HEK293 (cell line): ENCODE results near the gene HM13.

ENCODE experiments used
- EGR2 ChIP-seq: fragments of 450-650 bp; formaldehyde crosslinking; IDR thresholded peaks from 2 replicates; pipeline ENCODE4 v1.5.1; 2016; ENCODE audit warnings: low read depth, missing biosample characterization, missing genetic modification characterization
- GLIS1 ChIP-seq: fragments of 450-650 bp; formaldehyde crosslinking; IDR thresholded peaks from 2 replicates; pipeline ENCODE4 v1.5.1; 2016; ENCODE audit warnings: missing biosample characterization, missing genetic modification characterization
- KLF1 ChIP-seq: fragments of 450-650 bp; formaldehyde crosslinking; IDR thresholded peaks from 2 replicates; pipeline ENCODE4 v1.5.1; 2016; ENCODE audit warnings: missing biosample characterization, missing genetic modification characterization
- KLF7 ChIP-seq: fragments of 450-650 bp; formaldehyde crosslinking; IDR thresholded peaks from 2 replicates; pipeline ENCODE4 v1.5.1; 2016; ENCODE audit warnings: missing biosample characterization, missing genetic modification characterization, borderline replicate concordance
- RBAK ChIP-seq: fragments of 450-650 bp; formaldehyde crosslinking; IDR thresholded peaks from 2 replicates; pipeline ENCODE4 v1.5.1; 2016; ENCODE audit warnings: missing biosample characterization, missing genetic modification characterization
- SALL2 ChIP-seq: fragments of 450-650 bp; formaldehyde crosslinking; IDR thresholded peaks from 2 replicates; pipeline ENCODE4 v1.5.0; 2017; ENCODE audit warnings: missing biosample characterization, mild to moderate bottlenecking, missing genetic modification characterization, borderline replicate concordance
- SCRT1 ChIP-seq: fragments of 450-650 bp; formaldehyde crosslinking; IDR thresholded peaks from 2 replicates; pipeline ENCODE4 v1.5.1; 2016; ENCODE audit warnings: missing biosample characterization, missing genetic modification characterization, borderline replicate concordance
- SETDB1 ChIP-seq: IDR thresholded peaks from one replicate; pipeline ENCODE4 v1.6.1; 2017; ENCODE audit warnings: mild to moderate bottlenecking, low read length, moderate library complexity, mixed read lengths; ENCODE audit not compliant: insufficient read length
- SP3 ChIP-seq: fragments of 450-650 bp; formaldehyde crosslinking; IDR thresholded peaks from 2 replicates; pipeline ENCODE4 v1.5.1; 2016; ENCODE audit warnings: missing biosample characterization, missing genetic modification characterization
- YY2 ChIP-seq: fragments of 450-650 bp; formaldehyde crosslinking; IDR thresholded peaks from 2 replicates; pipeline ENCODE4 v1.5.1; 2016; ENCODE audit warnings: missing biosample characterization, missing genetic modification characterization
- ZBTB7A ChIP-seq: fragments of 450-650 bp; formaldehyde crosslinking; IDR thresholded peaks from 2 replicates; pipeline ENCODE4 v1.5.1; 2016; ENCODE audit warnings: low read depth, missing biosample characterization, missing genetic modification characterization
- ZFP3 ChIP-seq: fragments of 450-650 bp; formaldehyde crosslinking; IDR thresholded peaks from 2 replicates; pipeline ENCODE4 v1.5.1; 2016; ENCODE audit warnings: low read depth, missing biosample characterization, missing genetic modification characterization
- ZFP37 ChIP-seq: fragments of 450-650 bp; formaldehyde crosslinking; IDR thresholded peaks from 2 replicates; pipeline ENCODE4 v1.5.1; 2016; ENCODE audit warnings: missing biosample characterization, missing genetic modification characterization
- ZFP69B ChIP-seq: fragments of 450-650 bp; formaldehyde crosslinking; IDR thresholded peaks from 2 replicates; pipeline ENCODE4 v1.5.1; 2016; ENCODE audit warnings: missing biosample characterization, missing genetic modification characterization
- ZIC2 ChIP-seq: fragments of 450-650 bp; formaldehyde crosslinking; IDR thresholded peaks from 2 replicates; pipeline ENCODE4 v1.5.1; 2016; ENCODE audit warnings: missing biosample characterization, missing genetic modification characterization
- ZNF132 ChIP-seq: fragments of 450-650 bp; formaldehyde crosslinking; IDR thresholded peaks from 2 replicates; pipeline ENCODE4 v1.5.1; 2017; ENCODE audit warnings: missing biosample characterization, missing genetic modification characterization, borderline replicate concordance
- ZNF174 ChIP-seq: fragments of 450-650 bp; formaldehyde crosslinking; IDR thresholded peaks from 2 replicates; pipeline ENCODE4 v1.5.0; 2017; ENCODE audit warnings: missing biosample characterization, mild to moderate bottlenecking, missing genetic modification characterization
- ZNF24 ChIP-seq: fragments of 450-650 bp; formaldehyde crosslinking; IDR thresholded peaks from 2 replicates; pipeline ENCODE4 v1.5.1; 2016; ENCODE audit warnings: missing biosample characterization, missing genetic modification characterization
- ZNF366 ChIP-seq: fragments of 450-650 bp; formaldehyde crosslinking; conservative IDR thresholded peaks from 2 replicates; pipeline ENCODE4 v1.5.1; 2016; ENCODE audit warnings: missing biosample characterization, missing genetic modification characterization
- ZNF404 ChIP-seq: fragments of 450-650 bp; formaldehyde crosslinking; IDR thresholded peaks from 2 replicates; pipeline ENCODE4 v1.5.1; 2017; ENCODE audit warnings: missing biosample characterization, missing genetic modification characterization
- ZNF426 ChIP-seq: fragments of 450-650 bp; formaldehyde crosslinking; IDR thresholded peaks from 2 replicates; pipeline ENCODE4 v1.5.1; 2017; ENCODE audit warnings: missing biosample characterization, missing genetic modification characterization, mild to moderate bottlenecking, inconsistent platforms, moderate library complexity
- ZNF530 ChIP-seq: fragments of 450-650 bp; formaldehyde crosslinking; IDR thresholded peaks from 2 replicates; pipeline ENCODE4 v1.5.1; 2016; ENCODE audit warnings: low read depth, missing biosample characterization, missing genetic modification characterization
- ZNF600 ChIP-seq: fragments of 450-650 bp; formaldehyde crosslinking; IDR thresholded peaks from 2 replicates; pipeline ENCODE4 v1.5.1; 2016; ENCODE audit warnings: missing biosample characterization, missing genetic modification characterization
- ZNF610 ChIP-seq: fragments of 450-650 bp; formaldehyde crosslinking; IDR thresholded peaks from 2 replicates; pipeline ENCODE4 v1.5.1; 2016; ENCODE audit warnings: missing biosample characterization, missing genetic modification characterization, borderline replicate concordance
- ZNF76 ChIP-seq: fragments of 450-650 bp; formaldehyde crosslinking; IDR thresholded peaks from 2 replicates; pipeline ENCODE4; 2016; ENCODE audit warnings: low read depth, missing biosample characterization, missing genetic modification characterization, borderline replicate concordance
- ZNF776 ChIP-seq: fragments of 450-650 bp; formaldehyde crosslinking; IDR thresholded peaks from 2 replicates; pipeline ENCODE4 v1.5.0; 2017; ENCODE audit warnings: missing biosample characterization, missing genetic modification characterization, borderline replicate concordance
- TF ChIP-seq, protein P1 (sequence below): fragments of 450-650 bp; formaldehyde crosslinking; IDR thresholded peaks from 2 replicates; pipeline ENCODE4 v1.5.1; 2016; ENCODE audit warnings: missing biosample characterization, missing genetic modification characterization
- TF ChIP-seq, protein P2 (sequence below): fragments of 450-650 bp; formaldehyde crosslinking; IDR thresholded peaks from 2 replicates; pipeline ENCODE4 v1.5.1; 2016; ENCODE audit warnings: missing biosample characterization, missing genetic modification characterization, low read depth
- TF ChIP-seq, protein P3 (sequence below): fragments of 450-650 bp; formaldehyde crosslinking; IDR thresholded peaks from 2 replicates; pipeline ENCODE4 v1.5.1; 2016; ENCODE audit warnings: missing biosample characterization, missing genetic modification characterization
- TF ChIP-seq, protein P4 (sequence below): fragments of 450-650 bp; formaldehyde crosslinking; IDR thresholded peaks from 2 replicates; pipeline ENCODE4 v1.5.1; 2017; ENCODE audit warnings: missing biosample characterization, mild to moderate bottlenecking, missing genetic modification characterization, moderate library complexity
- TF ChIP-seq, protein P5 (sequence below): fragments of 450-650 bp; formaldehyde crosslinking; IDR thresholded peaks from 2 replicates; pipeline ENCODE4 v1.5.1; 2016; ENCODE audit warnings: missing biosample characterization, missing genetic modification characterization

The HM13 gene

DNA sequence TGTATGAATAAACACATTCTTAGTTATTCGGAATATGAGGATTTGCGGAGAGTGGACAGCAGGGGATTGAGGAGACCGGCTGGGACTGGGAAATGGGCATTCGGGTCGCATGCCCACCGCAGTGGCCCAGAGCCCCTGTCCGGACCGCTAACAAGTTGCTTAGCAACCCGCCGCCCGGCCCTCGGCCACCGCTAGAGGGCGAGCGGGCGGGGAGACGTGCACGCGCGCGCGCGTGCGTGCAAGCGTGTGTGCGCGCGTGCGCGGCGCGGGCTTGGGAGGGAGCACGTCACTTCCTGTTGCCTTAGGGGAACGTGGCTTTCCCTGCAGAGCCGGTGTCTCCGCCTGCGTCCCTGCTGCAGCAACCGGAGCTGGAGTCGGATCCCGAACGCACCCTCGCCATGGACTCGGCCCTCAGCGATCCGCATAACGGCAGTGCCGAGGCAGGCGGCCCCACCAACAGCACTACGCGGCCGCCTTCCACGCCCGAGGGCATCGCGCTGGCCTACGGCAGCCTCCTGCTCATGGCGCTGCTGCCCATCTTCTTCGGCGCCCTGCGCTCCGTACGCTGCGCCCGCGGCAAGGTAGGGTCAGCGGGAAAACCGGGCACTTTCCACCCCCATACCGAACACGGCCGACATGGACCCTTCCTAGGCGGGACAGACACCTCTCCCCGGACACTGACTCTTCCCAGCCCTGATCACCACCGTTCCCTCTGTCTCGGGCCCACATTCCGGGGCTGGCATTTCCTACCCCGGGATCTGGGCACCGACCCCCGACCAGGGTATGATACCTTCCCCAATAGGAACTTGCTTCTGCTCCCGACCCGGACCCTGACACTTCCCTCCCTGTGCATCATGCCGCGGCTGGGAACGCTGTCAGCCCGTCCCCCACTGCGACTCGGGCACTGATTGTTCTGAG is at the start of gene HM13 (continued):
- TF ChIP-seq, protein P1, sequence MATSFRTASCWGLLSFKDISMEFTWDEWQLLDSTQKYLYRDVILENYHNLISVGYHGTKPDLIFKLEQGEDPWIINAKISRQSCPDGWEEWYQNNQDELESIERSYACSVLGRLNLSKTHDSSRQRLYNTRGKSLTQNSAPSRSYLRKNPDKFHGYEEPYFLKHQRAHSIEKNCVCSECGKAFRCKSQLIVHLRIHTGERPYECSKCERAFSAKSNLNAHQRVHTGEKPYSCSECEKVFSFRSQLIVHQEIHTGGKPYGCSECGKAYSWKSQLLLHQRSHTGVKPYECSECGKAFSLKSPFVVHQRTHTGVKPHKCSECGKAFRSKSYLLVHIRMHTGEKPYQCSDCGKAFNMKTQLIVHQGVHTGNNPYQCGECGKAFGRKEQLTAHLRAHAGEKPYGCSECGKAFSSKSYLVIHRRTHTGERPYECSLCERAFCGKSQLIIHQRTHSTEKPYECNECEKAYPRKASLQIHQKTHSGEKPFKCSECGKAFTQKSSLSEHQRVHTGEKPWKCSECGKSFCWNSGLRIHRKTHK (tag by site-specific recombination) = no peak
- peak; percentile 48; the same call in 1 of the 2 replicates for TF ChIP-seq ZFP69B
- no peak for TF ChIP-seq ZNF366 (tag by site-specific recombination)
- TF ChIP-seq ZNF174 (tag by site-specific recombination) = no peak
- TF ChIP-seq RBAK = no peak
- TF ChIP-seq, protein P2, sequence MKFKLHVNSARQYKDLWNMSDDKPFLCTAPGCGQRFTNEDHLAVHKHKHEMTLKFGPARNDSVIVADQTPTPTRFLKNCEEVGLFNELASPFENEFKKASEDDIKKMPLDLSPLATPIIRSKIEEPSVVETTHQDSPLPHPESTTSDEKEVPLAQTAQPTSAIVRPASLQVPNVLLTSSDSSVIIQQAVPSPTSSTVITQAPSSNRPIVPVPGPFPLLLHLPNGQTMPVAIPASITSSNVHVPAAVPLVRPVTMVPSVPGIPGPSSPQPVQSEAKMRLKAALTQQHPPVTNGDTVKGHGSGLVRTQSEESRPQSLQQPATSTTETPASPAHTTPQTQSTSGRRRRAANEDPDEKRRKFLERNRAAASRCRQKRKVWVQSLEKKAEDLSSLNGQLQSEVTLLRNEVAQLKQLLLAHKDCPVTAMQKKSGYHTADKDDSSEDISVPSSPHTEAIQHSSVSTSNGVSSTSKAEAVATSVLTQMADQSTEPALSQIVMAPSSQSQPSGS = no peak
- no peak for TF ChIP-seq ZNF404 (tag by site-specific recombination)
- no peak for TF ChIP-seq SETDB1
- TF ChIP-seq, protein P3, sequence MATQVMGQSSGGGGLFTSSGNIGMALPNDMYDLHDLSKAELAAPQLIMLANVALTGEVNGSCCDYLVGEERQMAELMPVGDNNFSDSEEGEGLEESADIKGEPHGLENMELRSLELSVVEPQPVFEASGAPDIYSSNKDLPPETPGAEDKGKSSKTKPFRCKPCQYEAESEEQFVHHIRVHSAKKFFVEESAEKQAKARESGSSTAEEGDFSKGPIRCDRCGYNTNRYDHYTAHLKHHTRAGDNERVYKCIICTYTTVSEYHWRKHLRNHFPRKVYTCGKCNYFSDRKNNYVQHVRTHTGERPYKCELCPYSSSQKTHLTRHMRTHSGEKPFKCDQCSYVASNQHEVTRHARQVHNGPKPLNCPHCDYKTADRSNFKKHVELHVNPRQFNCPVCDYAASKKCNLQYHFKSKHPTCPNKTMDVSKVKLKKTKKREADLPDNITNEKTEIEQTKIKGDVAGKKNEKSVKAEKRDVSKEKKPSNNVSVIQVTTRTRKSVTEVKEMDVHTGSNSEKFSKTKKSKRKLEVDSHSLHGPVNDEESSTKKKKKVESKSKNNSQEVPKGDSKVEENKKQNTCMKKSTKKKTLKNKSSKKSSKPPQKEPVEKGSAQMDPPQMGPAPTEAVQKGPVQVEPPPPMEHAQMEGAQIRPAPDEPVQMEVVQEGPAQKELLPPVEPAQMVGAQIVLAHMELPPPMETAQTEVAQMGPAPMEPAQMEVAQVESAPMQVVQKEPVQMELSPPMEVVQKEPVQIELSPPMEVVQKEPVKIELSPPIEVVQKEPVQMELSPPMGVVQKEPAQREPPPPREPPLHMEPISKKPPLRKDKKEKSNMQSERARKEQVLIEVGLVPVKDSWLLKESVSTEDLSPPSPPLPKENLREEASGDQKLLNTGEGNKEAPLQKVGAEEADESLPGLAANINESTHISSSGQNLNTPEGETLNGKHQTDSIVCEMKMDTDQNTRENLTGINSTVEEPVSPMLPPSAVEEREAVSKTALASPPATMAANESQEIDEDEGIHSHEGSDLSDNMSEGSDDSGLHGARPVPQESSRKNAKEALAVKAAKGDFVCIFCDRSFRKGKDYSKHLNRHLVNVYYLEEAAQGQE = no peak
- TF ChIP-seq ZNF426 (tag by site-specific recombination) = no peak
- 0 out of 2 replicates have a peak, but pooled peaks have one; percentile 30 for TF ChIP-seq ZBTB7A (tag by site-specific recombination)
- no peak for TF ChIP-seq SP3 (tag by site-specific recombination)
- no peak for TF ChIP-seq ZFP3 (tag by site-specific recombination)
- TF ChIP-seq EGR2 = no peak
- TF ChIP-seq KLF1 (tag by site-specific recombination) = peak; percentile 95
- TF ChIP-seq SCRT1 (tag by site-specific recombination) = no peak
- TF ChIP-seq, protein P4, sequence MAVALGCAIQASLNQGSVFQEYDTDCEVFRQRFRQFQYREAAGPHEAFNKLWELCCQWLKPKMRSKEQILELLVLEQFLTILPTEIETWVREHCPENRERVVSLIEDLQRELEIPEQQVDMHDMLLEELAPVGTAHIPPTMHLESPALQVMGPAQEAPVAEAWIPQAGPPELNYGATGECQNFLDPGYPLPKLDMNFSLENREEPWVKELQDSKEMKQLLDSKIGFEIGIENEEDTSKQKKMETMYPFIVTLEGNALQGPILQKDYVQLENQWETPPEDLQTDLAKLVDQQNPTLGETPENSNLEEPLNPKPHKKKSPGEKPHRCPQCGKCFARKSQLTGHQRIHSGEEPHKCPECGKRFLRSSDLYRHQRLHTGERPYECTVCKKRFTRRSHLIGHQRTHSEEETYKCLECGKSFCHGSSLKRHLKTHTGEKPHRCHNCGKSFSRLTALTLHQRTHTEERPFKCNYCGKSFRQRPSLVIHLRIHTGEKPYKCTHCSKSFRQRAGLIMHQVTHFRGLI (tag by site-specific recombination) = no peak; the same call in 1 of the 2 replicates
- peak; percentile 80 for TF ChIP-seq ZFP37 (tag by site-specific recombination)
- no peak for TF ChIP-seq ZNF610 (tag by site-specific recombination)
- peak; percentile 94 for TF ChIP-seq KLF7
- TF ChIP-seq ZNF776 = no peak
- peak; percentile 100 for TF ChIP-seq ZNF600
- TF ChIP-seq ZNF530 (tag by site-specific recombination) = no peak
- TF ChIP-seq YY2 (tag by site-specific recombination) = peak; percentile 71; the same call in 1 of the 2 replicates
- TF ChIP-seq ZNF132 (tag by site-specific recombination) = no peak
- TF ChIP-seq, protein P5, sequence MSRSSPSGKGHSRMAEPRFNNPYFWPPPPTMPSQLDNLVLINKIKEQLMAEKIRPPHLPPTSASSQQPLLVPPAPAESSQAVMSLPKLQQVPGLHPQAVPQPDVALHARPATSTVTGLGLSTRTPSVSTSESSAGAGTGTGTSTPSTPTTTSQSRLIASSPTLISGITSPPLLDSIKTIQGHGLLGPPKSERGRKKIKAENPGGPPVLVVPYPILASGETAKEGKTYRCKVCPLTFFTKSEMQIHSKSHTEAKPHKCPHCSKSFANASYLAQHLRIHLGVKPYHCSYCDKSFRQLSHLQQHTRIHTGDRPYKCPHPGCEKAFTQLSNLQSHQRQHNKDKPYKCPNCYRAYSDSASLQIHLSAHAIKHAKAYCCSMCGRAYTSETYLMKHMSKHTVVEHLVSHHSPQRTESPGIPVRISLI (tag by site-specific recombination) = no peak
- TF ChIP-seq SALL2 = no peak
- TF ChIP-seq GLIS1 (tag by site-specific recombination) = peak; percentile 46; the same call in 1 of the 2 replicates
- no peak for TF ChIP-seq ZIC2 (tag by site-specific recombination)
- TF ChIP-seq ZNF76 (tag by site-specific recombination) = peak; percentile 68; the same call in 1 of the 2 replicates
- no peak; the same call in 1 of the 2 replicates for TF ChIP-seq ZNF24
